ENCODE data around the gene TAS2R3. TPM values are rescaled to one million over a fixed set of nuclear protein-coding genes. Genes with fewer than 3 reads are reported as not detected.

TAS2R3 gene
- total RNA-seq, 3 donors from 2014 or later, result 2.2 to 4.8 (median 3.9) TPM

GRCh38 chr7:141788296-141788695 lies 24.4 kb downstream of the TAS2R3 start:
- no peaks in the 10 kb centered on the region for H3K4me1 ChIP-seq
- no peak overlapping the region for H3K4me3 ChIP-seq
- H3K27ac ChIP-seq, result no peak overlapping the region
- H3K27me3 ChIP-seq, result no peaks in the 10 kb centered on the region
- no peak for DNase-seq (ENCODE audit: low spot score in 2 of 2)
- intact Hi-C loops (cut with DNase I; ENCODE audit: low total_unique reads), result no loop called here
- TF ChIP-seq POLR2AphosphoS5 (IDR thresholded peaks at IDR 0.05), result no peak
- no peak for TF ChIP-seq POLR2A (IDR thresholded peaks at IDR 0.05)
- TF ChIP-seq, protein P1, sequence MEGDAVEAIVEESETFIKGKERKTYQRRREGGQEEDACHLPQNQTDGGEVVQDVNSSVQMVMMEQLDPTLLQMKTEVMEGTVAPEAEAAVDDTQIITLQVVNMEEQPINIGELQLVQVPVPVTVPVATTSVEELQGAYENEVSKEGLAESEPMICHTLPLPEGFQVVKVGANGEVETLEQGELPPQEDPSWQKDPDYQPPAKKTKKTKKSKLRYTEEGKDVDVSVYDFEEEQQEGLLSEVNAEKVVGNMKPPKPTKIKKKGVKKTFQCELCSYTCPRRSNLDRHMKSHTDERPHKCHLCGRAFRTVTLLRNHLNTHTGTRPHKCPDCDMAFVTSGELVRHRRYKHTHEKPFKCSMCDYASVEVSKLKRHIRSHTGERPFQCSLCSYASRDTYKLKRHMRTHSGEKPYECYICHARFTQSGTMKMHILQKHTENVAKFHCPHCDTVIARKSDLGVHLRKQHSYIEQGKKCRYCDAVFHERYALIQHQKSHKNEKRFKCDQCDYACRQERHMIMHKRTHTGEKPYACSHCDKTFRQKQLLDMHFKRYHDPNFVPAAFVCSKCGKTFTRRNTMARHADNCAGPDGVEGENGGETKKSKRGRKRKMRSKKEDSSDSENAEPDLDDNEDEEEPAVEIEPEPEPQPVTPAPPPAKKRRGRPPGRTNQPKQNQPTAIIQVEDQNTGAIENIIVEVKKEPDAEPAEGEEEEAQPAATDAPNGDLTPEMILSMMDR (IDR thresholded peaks at IDR 0.05), result no peak
- no peaks in the 10 kb centered on the region for H3K9me3 ChIP-seq
- no peaks in the 10 kb centered on the region for H3K36me3 ChIP-seq

GRCh38 chr7:141789917-141790316 lies 26.0 kb downstream of the TAS2R3 start, which contains the start of gene TAS2R5:
Gene TAS2R5, plus strand, starts transcription at chr7:141790217. Its CDS starts 145 bp downstream, at chr7:141790362.
- TF ChIP-seq, protein P1 (IDR thresholded peaks at IDR 0.05), result no peak
- TF ChIP-seq POLR2AphosphoS5 (IDR thresholded peaks at IDR 0.05) (no peak), POLR2A (IDR thresholded peaks at IDR 0.05) (no peak)
- Histone ChIP-seq H3K36me3 (no peaks in the 10 kb centered on the region), H3K4me1 (no peaks in the 10 kb centered on the region), H3K9me3 (no peaks in the 10 kb centered on the region), H3K27me3 (no peaks in the 10 kb centered on the region), H3K4me3 (no peak within 1 kb of the TSS), H3K27ac (no peak within 1 kb of the TSS)
- intact Hi-C loops (cut with DNase I; ENCODE audit: low total_unique reads), result no loop called here
- DNase-seq (ENCODE audit: low spot score in 2 of 2), result no peak

- H3K27me3 ChIP-seq, result no peaks in the 10 kb centered on the region
- no peaks in the 10 kb centered on the region for H3K4me1 ChIP-seq
- no peak overlapping the region for H3K27ac ChIP-seq
- H3K9me3 ChIP-seq, result no peaks in the 10 kb centered on the region
- TF ChIP-seq POLR2AphosphoS5 (IDR thresholded peaks at IDR 0.05), result no peak
- no peak for TF ChIP-seq POLR2A (IDR thresholded peaks at IDR 0.05)
- TF ChIP-seq, protein P1 (IDR thresholded peaks at IDR 0.05), result no peak
- no peak for DNase-seq (ENCODE audit: low spot score in 2 of 2)
- intact Hi-C loops (cut with DNase I; ENCODE audit: low total_unique reads), result no loop called here
- H3K4me3 ChIP-seq, result no peak overlapping the region
- H3K36me3 ChIP-seq, result no peaks in the 10 kb centered on the region
Measured at GRCh38 chr7:141792526-141792925, 28.6 kb downstream of the TAS2R3 start.

Other genes starting within 250 kb of the TAS2R3 start
- gene AGK, start 212.7 kb upstream of the TAS2R3 start, total RNA-seq, result 10 to 100 TPM; 14.7 to 33.1 (median 28.5) TPM
- gene DENND11, start 61.9 kb upstream of the TAS2R3 start, total RNA-seq, result 10 to 100 TPM; 14.1 to 49.2 (median 32.1) TPM
- not detected for gene WEE2, start 55.7 kb upstream of the TAS2R3 start, total RNA-seq
- gene SSBP1, start 25.7 kb upstream of the TAS2R3 start, total RNA-seq, result 100 to 1,000 TPM in 2 of 3 donors, 10 to 100 TPM in 1; 93.4 to 114 (median 112) TPM
- gene TAS2R4, start 12.6 kb downstream of the TAS2R3 start, total RNA-seq, result 1 to 10 TPM; 1.9 to 4.2 (median 2.0) TPM
- 10 to 100 TPM in 1 of 3 donors, 1 to 10 TPM in 2; 2.0 to 10.8 (median 2.4) TPM for gene TAS2R5, start 26.1 kb downstream of the TAS2R3 start, total RNA-seq
- not detected for gene PRSS37, start 77.4 kb downstream of the TAS2R3 start, total RNA-seq
- under 1 TPM in 1 of 3 donors, not detected in 2; 0.66 TPM for gene OR9A4, start 152.3 kb downstream of the TAS2R3 start, total RNA-seq
- 1 to 10 TPM in 2 of 3 donors, not detected in 1; 1.6 to 3.2 TPM for gene CLEC5A, start 182.9 kb downstream of the TAS2R3 start, total RNA-seq
- gene TAS2R38, start 209.7 kb downstream of the TAS2R3 start, total RNA-seq, result not detected
- 1 to 10 TPM in 1 of 3 donors, under 1 TPM in 2; 0.32 to 7.0 (median 0.66) TPM for gene MGAM, start 231.8 kb downstream of the TAS2R3 start, total RNA-seq